ENCODE measurements around the gene MED27. TPM values are rescaled to one million over a fixed set of nuclear protein-coding genes. Genes with fewer than 3 reads are reported as not detected.
A peak's percentile ranks its signal among the peaks of the same experiment; 100 is the strongest.

MED27 gene
- total RNA-seq, 4 donors from 2014 or later: 8.2 to 18.9 (median 11.8) TPM

DNA sequence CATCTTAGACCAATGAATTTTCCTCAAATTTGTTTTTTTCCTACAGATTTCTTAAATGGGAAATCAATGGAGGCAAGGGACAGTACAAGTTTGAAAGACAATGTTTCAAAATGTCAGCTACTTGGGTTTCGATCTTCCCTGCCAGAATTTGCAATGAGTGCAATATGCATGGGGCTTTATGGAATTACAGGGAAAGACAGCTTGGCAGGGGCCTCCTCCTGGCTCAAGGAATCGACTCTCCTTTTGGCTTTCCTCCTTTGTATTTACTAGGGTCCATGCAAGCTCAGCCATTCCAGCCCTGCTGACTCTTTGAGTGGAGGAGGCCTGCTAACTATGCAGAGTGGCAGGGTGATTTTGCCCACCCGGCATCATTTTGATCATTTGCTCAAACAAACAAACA, 63.2 kb downstream of the MED27 start:
- H3K9me3 ChIP-seq: no peaks in the 10 kb centered on the region
- H3K4me3 ChIP-seq: no peak overlapping the region
- peaks cover 0 to 16% (median 0%) of the 10 kb centered on the region in 4 donors for H3K4me1 ChIP-seq
- H3K27ac ChIP-seq: no peak overlapping the region
- 71 to 73% methylated on average over 3 of the region's 3 CpGs for WGBS, 2 donors
- no peaks in the 10 kb centered on the region for H3K27me3 ChIP-seq
- no peak for DNase-seq (ENCODE audit: low spot score in 2 of 2)
- H3K36me3 ChIP-seq: peaks cover 0 to 13% (median 0%) of the 10 kb centered on the region in 3 donors
- no peak for TF ChIP-seq POLR2A (IDR thresholded peaks at IDR 0.05)
- no peak for TF ChIP-seq EP300 (IDR thresholded peaks at IDR 0.05)
- TF ChIP-seq, protein P1, sequence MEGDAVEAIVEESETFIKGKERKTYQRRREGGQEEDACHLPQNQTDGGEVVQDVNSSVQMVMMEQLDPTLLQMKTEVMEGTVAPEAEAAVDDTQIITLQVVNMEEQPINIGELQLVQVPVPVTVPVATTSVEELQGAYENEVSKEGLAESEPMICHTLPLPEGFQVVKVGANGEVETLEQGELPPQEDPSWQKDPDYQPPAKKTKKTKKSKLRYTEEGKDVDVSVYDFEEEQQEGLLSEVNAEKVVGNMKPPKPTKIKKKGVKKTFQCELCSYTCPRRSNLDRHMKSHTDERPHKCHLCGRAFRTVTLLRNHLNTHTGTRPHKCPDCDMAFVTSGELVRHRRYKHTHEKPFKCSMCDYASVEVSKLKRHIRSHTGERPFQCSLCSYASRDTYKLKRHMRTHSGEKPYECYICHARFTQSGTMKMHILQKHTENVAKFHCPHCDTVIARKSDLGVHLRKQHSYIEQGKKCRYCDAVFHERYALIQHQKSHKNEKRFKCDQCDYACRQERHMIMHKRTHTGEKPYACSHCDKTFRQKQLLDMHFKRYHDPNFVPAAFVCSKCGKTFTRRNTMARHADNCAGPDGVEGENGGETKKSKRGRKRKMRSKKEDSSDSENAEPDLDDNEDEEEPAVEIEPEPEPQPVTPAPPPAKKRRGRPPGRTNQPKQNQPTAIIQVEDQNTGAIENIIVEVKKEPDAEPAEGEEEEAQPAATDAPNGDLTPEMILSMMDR (IDR thresholded peaks at IDR 0.05): no peak

DNA sequence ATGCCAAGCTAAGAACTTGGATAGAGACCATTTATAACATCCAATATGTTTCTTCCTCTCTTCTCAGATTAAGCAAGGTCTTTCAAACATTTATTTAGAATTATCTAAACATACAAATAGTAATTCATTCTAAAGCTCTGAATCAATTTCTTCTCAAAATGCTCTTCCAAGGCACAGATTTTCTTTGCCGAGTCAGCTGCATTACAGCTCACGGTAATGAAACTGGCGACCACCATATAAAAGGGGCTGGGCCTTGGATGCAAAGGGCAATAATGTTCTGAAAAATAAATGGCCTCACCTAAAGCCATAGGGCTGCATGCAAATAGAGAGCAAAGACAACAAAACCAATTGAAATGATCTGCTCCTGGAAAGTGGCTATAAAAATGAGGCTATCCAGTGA, 63.8 kb downstream of the MED27 start:
- TF ChIP-seq, protein P1 (IDR thresholded peaks at IDR 0.05): no peak
- TF ChIP-seq EP300 (IDR thresholded peaks at IDR 0.05): no peak
- TF ChIP-seq POLR2A (IDR thresholded peaks at IDR 0.05): no peak
- no peaks in the 10 kb centered on the region for H3K9me3 ChIP-seq
- H3K27ac ChIP-seq: no peak overlapping the region
- no peak for DNase-seq (ENCODE audit: low spot score in 2 of 2)
- 90 to 94% methylated on average over 3 of the region's 3 CpGs for WGBS, 2 donors
- peaks cover 0 to 16% (median 0%) of the 10 kb centered on the region in 4 donors for H3K4me1 ChIP-seq
- H3K36me3 ChIP-seq: peaks cover 0 to 13% (median 0%) of the 10 kb centered on the region in 3 donors
- no peaks in the 10 kb centered on the region for H3K27me3 ChIP-seq
- no peak overlapping the region for H3K4me3 ChIP-seq

DNA sequence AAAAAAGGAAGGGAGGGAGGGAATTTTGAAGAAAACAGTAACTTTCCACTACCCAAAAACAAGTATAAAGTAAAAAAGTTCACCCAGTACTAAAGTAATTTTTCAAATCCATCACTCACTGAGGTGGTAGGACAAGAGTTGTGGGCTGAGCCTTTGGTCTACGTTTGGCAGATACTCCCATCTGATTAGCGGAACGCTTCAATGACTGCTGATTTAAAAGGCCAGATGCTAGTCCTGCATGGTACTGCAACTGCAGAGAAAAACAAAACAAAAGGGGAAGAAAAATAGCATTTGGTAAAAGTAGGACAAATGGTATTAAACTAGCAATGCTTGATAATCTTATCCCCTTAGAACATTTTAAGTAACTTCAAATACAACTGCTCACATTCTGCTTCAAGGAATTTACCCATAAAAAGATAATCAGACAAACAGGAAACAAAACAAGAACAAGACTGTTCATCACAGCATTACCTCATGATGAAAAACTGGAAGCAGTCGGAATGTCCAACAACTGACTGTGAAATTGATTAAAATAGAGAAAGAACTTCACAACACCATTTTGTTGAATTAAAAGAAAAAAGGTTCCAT, 65.4 kb downstream of the MED27 start:
- DNase-seq (ENCODE audit: low spot score in 2 of 2): no peak
- 37 to 38% methylated on average over 4 of the region's 4 CpGs for WGBS, 2 donors
- no peaks in the 10 kb centered on the region for H3K27me3 ChIP-seq
- peaks cover 0 to 4% (median 0%) of the 10 kb centered on the region in 4 donors for H3K4me1 ChIP-seq
- TF ChIP-seq POLR2A (IDR thresholded peaks at IDR 0.05): no peak
- no peak for TF ChIP-seq EP300 (IDR thresholded peaks at IDR 0.05)
- TF ChIP-seq, protein P1 (IDR thresholded peaks at IDR 0.05): no peak
- peaks cover 0 to 13% (median 0%) of the 10 kb centered on the region in 3 donors for H3K36me3 ChIP-seq
- H3K9me3 ChIP-seq: no peaks in the 10 kb centered on the region
- no peak overlapping the region for H3K4me3 ChIP-seq
- peak overlapping the region in 2 of 4 donors; percentile 3 to 7 for H3K27ac ChIP-seq

DNA sequence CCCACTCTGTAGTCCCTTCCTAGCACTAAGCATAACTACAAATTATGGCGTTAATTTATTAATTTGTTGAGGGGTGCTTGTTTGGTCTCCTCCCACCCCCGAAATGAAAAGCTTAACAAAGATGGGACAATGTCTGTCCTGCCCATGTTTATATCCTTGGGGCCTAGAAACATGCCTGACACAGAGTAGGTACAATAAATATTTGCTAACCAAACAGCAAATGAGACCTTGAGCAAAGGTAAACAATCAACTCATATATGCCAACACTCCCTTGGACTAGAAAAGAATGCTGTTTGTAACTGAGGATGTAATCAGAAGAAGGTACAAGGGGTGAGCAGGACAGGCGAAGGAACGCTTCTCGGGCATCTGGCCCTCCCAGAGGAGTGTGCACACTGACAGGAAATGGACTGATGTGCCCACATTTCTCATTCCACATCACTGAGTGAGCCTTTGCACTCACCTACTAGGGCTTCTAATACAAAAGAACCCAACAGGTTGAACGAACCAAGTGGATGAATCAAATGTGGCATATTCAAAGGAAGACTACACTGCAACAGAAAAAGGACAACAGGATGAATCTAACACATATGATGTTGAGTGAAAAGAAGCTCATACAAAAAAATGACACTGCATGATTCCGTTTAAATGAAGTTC, 66.8 kb downstream of the MED27 start:
- Histone ChIP-seq H3K27ac (no peak overlapping the region), H3K27me3 (no peaks in the 10 kb centered on the region), H3K9me3 (no peaks in the 10 kb centered on the region), H3K36me3 (peaks cover 0 to 13% (median 0%) of the 10 kb centered on the region in 3 donors), H3K4me1 (no peaks in the 10 kb centered on the region), H3K4me3 (no peak overlapping the region)
- DNase-seq (ENCODE audit: low spot score in 2 of 2): no peak
- WGBS, 2 donors: 96% methylated on average over 7 of the region's 7 CpGs
- TF ChIP-seq EP300 (IDR thresholded peaks at IDR 0.05): no peak
- TF ChIP-seq POLR2A (IDR thresholded peaks at IDR 0.05): no peak
- TF ChIP-seq, protein P1 (IDR thresholded peaks at IDR 0.05): no peak

DNA sequence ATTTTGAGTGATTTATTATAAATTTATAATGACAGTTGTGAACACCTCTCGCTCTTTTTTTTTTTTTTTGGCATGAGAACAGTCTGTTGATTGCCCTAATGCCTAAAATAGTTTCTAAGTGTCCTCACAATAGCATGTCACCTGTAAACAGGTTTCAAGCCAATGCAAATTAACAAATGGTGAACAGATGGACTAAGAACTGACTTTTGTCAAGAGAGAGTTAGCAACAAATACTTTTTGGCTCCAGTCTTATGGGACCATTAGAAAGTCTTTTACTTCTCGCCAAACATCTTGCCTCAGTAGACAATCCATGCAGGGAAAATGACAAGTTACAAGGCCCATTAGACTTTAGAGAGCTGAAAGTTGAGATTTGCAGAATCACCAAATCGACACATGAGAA, 67.8 kb downstream of the MED27 start:
- TF ChIP-seq, protein P1 (IDR thresholded peaks at IDR 0.05): no peak
- no peak for TF ChIP-seq POLR2A (IDR thresholded peaks at IDR 0.05)
- no peak for TF ChIP-seq EP300 (IDR thresholded peaks at IDR 0.05)
- H3K9me3 ChIP-seq: no peaks in the 10 kb centered on the region
- WGBS, 2 donors: 87 to 91% methylated on average over 3 of the region's 3 CpGs
- no peak overlapping the region for H3K4me3 ChIP-seq
- H3K36me3 ChIP-seq: peaks cover 0 to 13% (median 0%) of the 10 kb centered on the region in 3 donors
- DNase-seq (ENCODE audit: low spot score in 2 of 2): no peak
- no peak overlapping the region for H3K27ac ChIP-seq
- H3K4me1 ChIP-seq: peaks cover 0 to 8% (median under 1%) of the 10 kb centered on the region in 4 donors
- no peaks in the 10 kb centered on the region for H3K27me3 ChIP-seq
